Activated naive CD4-positive, alpha-beta T cell (primary cell): ENCODE measurements around the gene SYT14.
"Not testable (repeated sequence)": the region's sequence is repeated elsewhere in the genome, so short reads cannot be mapped to it uniquely, and the experiment has no call there.

Experiments
- DNase-seq, 4 experiments: peaks; one replicate each; lab custom pipeline; 2025; lab: John Stamatoyannopoulos, UW

SYT14 gene

DNA sequence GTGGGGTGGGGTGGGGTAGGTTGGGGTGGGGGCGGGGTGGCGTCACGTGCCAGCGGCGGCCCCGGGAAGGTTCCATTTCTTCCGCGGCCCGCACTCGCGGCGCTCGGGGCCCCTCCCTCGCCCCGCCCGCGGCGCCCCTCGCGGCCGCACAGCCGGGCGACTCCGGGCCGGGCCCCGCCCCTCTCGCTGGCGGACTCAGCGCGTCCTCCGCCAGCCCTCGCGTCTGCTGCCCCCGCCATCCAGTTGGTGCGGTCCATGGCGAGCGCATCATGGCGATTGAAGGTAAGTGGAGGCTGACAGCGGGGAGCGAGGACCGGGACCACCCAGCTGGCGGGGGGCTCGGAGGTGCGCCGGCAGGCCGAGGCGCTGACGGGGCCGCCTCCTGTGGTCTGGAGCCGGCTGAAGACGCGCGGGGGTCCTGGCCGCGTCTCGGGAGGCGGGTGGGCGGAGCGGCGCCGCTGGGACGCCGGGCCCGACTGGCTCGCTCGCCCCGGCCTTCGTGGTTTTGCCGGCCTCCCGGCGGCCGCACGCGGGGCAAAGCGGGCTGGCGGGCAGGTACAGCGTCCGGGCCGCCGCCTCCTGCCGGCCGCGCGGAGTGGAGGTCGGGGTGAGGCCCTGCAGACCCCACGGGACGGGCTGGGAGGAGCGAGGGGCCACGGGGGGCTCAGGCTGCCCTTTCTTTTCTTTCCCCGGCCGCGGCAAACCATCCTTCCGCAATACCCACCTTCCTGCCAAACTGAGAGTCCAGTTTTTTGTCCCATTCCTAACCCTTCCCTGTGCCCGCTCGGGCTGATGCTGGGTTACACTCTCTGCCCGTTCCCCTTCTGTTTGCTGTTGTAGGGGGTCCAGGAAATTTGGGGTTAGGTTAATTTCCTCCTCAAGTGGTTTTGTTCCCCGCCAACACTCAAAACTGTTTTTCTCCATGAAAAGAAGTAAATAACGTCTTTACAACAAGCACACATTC is at the start of gene SYT14:
SYT14 (plus strand) TSS at position 222 of the 964 bp plus-strand sequence; CDS start at position 270, 48 bp downstream.
- no peak for DNase-seq

DNA sequence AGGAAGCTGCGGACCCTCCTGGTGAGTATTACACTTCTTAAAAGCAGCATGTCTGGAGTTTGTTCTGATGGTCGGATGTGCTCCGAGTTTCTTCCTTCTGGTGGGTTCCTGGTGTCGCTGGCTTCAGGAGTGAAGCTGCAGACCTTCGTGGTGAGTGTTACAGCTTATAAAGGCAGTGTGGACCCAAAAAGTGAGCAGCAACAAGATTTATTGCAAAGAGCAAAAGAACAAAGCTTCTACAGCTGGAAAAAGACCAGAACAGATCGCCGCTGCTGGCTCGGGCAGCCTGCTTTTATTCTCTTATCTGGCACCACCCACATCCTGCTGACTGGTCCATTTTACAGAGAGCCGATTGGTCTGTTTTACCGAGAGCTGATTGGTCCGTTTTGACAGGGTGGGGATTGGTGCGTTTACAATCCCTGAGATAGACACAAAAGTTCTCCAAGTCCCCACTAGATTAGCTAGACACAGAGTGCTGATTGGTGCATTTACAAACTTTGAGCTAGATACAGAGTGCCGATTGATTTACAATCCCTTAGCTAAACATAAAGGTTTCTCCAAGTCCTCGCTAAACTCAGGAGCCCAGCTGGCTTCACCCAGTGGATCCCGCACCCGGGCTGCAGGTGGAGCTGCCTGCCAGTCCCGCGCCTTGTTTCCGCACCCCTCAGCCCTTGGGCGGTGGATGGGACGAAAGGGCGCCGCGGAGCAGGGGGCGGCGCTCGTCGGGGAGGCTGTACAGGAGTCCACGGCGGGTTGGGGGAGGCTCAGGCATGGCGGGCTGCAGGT is 49.5 kb upstream of the SYT14 start:
- DNase-seq, result not testable (repeated sequence)

DNA sequence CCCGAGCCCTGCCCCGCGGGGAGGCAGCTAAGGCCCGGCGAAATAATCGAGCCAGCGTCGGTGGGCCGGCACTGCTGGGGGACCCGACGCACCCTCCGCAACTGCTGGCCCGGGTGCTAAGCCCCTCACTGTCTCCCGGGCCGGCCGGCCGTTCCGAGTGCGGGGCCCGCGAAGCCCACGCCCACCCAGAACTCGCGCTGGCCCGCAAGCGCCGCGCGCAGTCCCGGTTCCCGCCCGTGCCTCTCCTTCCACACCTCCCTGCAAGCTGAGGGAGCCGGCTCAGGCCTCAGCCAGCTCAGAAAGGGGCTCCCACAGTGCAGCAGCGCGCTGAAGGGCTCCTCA is 49.0 kb upstream of the SYT14 start:
- DNase-seq, result no peak

GRCh38 chr1:209890641-209891330 is 47.2 kb upstream of the SYT14 start:
- no peak for DNase-seq

GRCh38 chr1:209893751-209894150 is 44.3 kb upstream of the SYT14 start:
- DNase-seq, result no peak

GRCh38 chr1:209895709-209896108 is 42.3 kb upstream of the SYT14 start:
- no peak for DNase-seq

DNA sequence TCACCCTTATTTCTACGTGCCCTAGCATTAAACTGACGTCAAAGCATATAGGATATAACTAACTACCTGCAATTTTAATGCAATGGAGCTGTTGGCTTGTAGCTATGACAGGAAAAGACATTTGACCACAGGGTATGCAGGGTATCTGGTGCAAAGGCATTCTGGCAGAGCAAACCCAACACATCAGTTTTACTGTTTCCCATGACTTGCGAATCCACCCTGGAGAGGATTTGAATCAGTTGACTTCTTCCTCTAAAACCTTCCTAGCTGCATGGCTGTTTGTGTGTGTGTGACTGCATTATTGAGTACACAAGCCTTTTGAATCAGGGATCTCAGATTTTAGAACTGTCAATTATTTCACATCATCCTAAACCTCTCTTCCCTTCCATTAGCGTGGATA is 41.7 kb upstream of the SYT14 start:
- DNase-seq, result no peak

- not testable (repeated sequence) for DNase-seq
These were observed 39.7 kb upstream of the SYT14 start for GRCh38 chr1:209898271-209898670.

DNA sequence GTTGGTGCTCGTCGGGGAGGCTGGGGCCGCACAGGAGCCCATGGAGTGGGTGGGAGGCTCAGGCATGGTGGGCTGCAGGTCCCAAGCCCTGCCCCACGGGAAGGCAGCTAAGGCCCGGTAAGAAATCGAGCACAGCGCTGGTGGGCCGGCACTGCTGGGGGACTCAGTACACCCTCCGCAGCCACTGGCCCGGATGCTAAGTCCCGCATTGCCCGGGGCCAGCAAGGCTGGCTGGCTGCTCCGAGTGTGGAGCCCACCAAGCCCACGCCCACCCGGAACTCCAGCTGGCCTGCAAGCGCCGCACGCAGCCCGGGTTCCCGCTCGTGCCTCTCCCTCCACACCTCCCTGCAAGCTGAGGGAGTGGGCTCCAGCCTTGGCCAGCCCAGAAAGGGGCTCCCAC is 39.2 kb upstream of the SYT14 start:
- DNase-seq, result not testable (repeated sequence)

- no peak for DNase-seq
These were observed 38.1 kb upstream of the SYT14 start for GRCh38 chr1:209899948-209900347.

GRCh38 chr1:209900734-209901133 is 37.3 kb upstream of the SYT14 start:
- no peak for DNase-seq

- DNase-seq, result no peak
These were observed 36.8 kb upstream of the SYT14 start for GRCh38 chr1:209901211-209901610.

DNA sequence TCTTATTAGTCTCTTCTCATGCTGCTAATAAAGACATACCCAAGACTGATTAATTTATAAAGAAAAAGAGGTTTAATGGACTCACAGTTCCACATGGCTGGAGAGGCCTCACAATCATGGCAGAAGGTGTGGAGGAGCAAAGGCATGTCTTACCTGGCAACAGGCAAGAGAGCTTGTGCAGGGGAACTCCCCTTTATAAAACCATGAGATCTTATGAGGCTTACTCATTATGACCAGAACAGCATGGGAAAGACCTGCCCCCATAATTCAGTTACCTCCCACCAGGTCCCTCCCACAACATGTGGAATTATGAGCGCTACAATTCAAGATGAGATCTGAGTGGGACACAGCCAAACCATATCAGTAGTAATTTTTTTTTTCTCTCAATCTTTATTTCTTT is 33.2 kb upstream of the SYT14 start:
- not testable (repeated sequence) for DNase-seq

GRCh38 chr1:209911746-209912145 is 26.3 kb upstream of the SYT14 start:
- no peak for DNase-seq

DNA sequence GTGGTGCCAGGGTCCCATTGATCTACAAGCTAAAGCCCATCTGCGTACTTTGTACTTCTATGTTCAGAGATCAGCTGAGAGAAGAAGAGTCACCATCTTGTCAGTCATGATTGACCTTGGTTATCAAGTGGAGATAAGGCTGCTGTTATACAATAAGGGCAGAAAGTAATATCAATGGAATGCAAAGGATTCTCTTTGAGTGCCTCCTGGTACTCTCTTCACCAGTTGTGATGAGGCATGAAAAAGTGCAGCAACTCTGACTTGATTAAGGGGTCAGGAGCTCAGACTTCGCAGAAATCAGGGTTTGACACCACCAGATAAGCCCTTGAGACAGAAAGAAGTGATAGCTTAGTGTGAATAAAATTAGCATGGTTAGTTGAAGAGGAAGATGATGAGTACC is 25.7 kb upstream of the SYT14 start:
- DNase-seq, result no peak

DNA sequence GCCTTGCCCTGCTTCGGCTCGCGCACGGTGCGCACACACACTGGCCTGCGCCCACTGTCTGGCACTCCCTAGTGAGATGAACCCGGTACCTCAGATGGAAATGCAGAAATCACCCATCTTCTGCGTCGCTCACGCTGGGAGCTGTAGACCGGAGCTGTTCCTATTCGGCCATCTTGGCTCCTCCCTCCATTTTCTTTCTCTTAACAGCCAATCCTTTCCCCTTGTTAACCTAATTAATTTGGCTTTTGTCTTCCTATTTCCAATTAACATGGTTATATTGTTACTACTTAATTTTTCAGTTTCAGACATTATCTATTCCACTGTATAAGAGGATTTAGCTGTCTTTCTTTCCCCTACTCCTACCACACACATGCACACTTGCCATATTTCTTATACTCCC is 18.4 kb upstream of the SYT14 start:
- not testable (repeated sequence) for DNase-seq

GRCh38 chr1:209920844-209921243 is 17.2 kb upstream of the SYT14 start:
- no peak for DNase-seq

- no peak for DNase-seq
These were observed 13.6 kb upstream of the SYT14 start for GRCh38 chr1:209924390-209924789.

GRCh38 chr1:209926045-209926444 is 12.0 kb upstream of the SYT14 start:
- no peak for DNase-seq

GRCh38 chr1:209927466-209927865 is 10.6 kb upstream of the SYT14 start:
- DNase-seq, result no peak

GRCh38 chr1:209929751-209930150 is 8.3 kb upstream of the SYT14 start:
- no peak for DNase-seq

DNA sequence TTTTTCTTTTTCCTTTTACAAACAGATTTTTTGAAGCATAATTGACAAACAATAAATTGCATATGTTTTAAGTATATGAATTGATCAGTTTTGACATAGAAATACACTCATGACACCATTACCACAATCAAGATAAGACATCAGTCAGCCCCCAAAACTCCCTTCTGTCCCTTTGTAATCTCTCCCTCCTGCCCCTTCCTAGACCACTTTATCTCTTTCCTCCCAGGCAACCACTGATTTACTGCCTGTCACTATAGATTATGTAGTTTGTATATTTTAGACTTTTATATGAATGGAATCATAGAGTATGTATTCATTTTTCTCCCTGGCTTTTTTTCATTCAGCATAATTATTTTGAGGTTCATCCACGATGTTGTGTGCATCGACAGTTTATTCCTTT is 6.9 kb upstream of the SYT14 start:
- no peak for DNase-seq
